HG03103 (cell line): ENCODE results near the gene PLD5.

Experiments used
- ATAC-seq: cut with Tn5 transposase; IDR thresholded peaks from one replicate; pipeline ENCODE4 v1.9.1; 2021; ENCODE audit warnings: low read depth; ENCODE audit not compliant: unreplicated experiment

Gene PLD5

GRCh38 chr1:242524571-242525359 lies at the start of gene PLD5:
TSS of gene PLD5 (minus strand) at chr1:242524697.
- no peak for ATAC-seq

GRCh38 chr1:242569867-242570266 lies 45.4 kb upstream of the PLD5 start:
- no peak for ATAC-seq

- ATAC-seq: no peak
These were observed 44.2 kb upstream of the PLD5 start for GRCh38 chr1:242568666-242569065.

GRCh38 chr1:242567596-242567995 lies 43.1 kb upstream of the PLD5 start:
- ATAC-seq: no peak

- no peak for ATAC-seq
These were observed 32.3 kb upstream of the PLD5 start for GRCh38 chr1:242556759-242557158.

- ATAC-seq: no peak
These were observed 31.8 kb upstream of the PLD5 start for GRCh38 chr1:242556276-242556675.

- ATAC-seq: no peak
These were observed 30.1 kb upstream of the PLD5 start for GRCh38 chr1:242554577-242554976.

GRCh38 chr1:242546849-242547729 lies 22.6 kb upstream of the PLD5 start:
- no peak for ATAC-seq

GRCh38 chr1:242546441-242546840 lies 21.9 kb upstream of the PLD5 start:
- no peak for ATAC-seq

- no peak for ATAC-seq
These were observed 19.6 kb upstream of the PLD5 start for GRCh38 chr1:242544071-242544470.

GRCh38 chr1:242542271-242542670 lies 17.8 kb upstream of the PLD5 start:
- ATAC-seq: no peak

GRCh38 chr1:242535986-242536385 lies 11.5 kb upstream of the PLD5 start:
- no peak for ATAC-seq

GRCh38 chr1:242534753-242535152 lies 10.3 kb upstream of the PLD5 start:
- no peak for ATAC-seq

GRCh38 chr1:242530761-242531160 lies 6.3 kb upstream of the PLD5 start:
- ATAC-seq: no peak

- no peak for ATAC-seq
These were observed 1.3 kb upstream of the PLD5 start for GRCh38 chr1:242525769-242526168.

GRCh38 chr1:242525360-242525722 lies 844 bp upstream of the PLD5 start:
- ATAC-seq: no peak

GRCh38 chr1:242523719-242524570 lies 552 bp downstream of the PLD5 start:
- ATAC-seq: no peak

- ATAC-seq: no peak
These were observed 1.3 kb downstream of the PLD5 start for GRCh38 chr1:242522996-242523718.

- ATAC-seq: no peak
These were observed 2.1 kb downstream of the PLD5 start for GRCh38 chr1:242522304-242522945.

- ATAC-seq: no peak
These were observed 8.9 kb downstream of the PLD5 start for GRCh38 chr1:242515555-242515954.
